GM18526 (cell line): Measurements from ENCODE around the gene ZC3H12C.

Source experiments
- POLR2A ChIP-seq: IDR thresholded peaks from 3 replicates; pipeline ENCODE4 v1.6.1; 2011; ENCODE audit not compliant: insufficient read length; ENCODE audit errors: extremely low read depth

The ZC3H12C gene

DNA sequence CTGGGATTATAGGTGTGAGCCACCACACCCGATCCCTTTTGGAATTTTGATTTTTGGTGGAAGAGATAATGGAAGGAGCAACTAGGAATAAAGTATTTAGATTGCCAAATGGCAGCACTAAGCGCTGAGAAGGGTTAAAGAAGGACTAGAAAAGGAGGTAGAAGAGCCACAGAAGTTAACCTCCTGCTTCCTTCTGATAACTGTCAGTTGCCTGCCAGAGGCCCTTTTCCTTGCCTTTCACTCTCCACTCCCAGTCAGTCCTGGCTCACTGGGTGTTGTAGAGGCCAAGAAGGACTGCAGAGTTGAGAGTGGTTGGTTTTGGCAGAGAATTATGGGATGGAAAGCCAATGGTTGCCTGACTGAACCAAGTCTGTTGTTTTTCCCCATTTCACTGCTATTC lies 19.3 kb downstream of the ZC3H12C start:
- TF ChIP-seq POLR2A, result no peak

DNA sequence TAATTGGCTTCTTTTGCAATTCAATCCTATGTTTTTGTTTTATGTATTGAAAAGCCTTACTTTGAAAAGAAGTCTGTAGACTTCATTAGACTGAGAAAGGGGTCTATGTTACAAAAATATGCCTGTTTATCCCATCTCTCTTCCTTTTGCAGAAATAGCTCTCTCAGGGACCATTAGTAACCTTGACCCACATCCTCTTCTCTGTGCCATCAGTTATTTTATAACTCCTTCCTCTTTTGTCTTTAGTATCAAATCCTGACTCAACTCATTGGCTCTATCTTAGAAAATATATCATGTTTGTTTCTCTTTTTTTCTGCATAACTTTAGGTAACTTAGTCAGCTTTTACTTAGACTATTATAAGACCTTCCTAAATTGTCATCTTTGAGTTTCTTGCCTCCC lies 20.3 kb downstream of the ZC3H12C start:
- no peak for TF ChIP-seq POLR2A

DNA sequence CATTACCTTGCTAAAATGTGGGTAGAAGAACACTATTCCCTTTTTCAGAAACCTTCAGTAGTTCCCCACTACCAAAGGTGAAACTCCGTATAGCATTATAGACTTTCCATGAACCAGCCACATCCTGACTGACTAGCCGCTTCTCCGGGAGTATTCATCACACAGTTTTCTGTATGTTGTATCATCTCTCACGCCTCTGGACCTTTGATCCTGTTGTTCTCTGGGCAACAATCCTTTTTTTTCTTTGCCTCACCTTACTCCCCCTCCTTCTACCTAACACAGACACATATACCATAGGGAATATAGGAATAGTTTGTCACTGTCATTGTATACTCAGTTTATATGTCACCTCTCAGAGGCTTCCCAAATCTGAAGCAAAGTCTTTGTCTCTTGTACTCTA lies 20.8 kb downstream of the ZC3H12C start:
- TF ChIP-seq POLR2A, result no peak

DNA sequence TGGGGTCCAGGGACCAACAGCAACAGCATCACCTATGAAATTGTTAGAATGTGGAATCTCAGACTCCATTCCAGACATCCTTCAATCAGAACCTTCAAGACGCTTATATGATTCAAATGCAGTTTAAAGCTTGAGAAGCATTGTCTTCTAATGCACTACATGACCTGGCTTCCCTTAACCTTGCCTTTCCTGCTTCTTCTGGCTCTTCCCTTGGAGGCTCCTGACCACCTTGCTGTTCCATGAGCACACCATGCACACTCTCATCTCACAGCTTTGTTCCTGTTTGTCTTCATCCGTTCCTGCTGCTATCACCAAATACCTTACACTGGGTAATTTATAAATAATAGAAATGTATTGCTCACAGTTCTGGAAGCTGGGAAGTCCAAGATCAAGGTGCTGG lies 26.1 kb downstream of the ZC3H12C start:
- TF ChIP-seq POLR2A, result no peak

DNA sequence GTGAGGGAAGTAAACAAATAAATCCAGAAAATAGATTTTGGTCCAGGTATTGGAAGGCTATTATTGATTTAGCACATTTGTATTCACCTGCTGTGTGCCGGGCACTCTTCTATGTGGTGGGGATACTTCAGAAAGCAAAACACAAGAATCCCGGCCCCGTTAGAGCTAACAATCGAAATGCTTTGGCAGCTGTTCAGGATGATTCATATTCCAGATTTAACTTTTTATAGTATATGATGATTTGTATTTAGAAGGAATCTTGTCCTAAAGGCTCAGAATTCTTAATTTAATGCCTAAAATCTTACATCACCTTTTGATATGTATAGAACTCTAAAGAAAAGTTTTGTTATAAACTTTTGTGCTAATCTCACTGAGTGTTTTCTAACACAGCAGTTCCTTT lies 28.0 kb downstream of the ZC3H12C start:
- no peak for TF ChIP-seq POLR2A

DNA sequence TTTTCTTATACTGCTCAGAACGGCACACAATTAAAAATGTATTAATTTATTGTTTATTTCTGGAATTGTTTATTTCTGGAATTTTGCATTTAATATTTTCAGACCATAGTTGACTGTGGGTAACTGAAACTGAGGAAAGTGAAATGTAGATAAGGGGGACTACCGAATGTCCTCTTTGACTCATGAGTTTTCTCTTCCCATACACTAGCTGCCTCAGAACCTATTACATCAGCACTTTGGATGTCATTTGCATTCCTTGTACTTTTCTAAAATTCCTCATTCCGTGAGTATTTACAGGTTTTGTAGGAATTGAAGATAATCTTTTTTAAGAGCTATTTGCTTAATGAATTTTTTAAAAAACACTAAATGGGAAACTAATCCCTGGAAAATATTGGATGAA lies 29.8 kb downstream of the ZC3H12C start:
- no peak for TF ChIP-seq POLR2A

DNA sequence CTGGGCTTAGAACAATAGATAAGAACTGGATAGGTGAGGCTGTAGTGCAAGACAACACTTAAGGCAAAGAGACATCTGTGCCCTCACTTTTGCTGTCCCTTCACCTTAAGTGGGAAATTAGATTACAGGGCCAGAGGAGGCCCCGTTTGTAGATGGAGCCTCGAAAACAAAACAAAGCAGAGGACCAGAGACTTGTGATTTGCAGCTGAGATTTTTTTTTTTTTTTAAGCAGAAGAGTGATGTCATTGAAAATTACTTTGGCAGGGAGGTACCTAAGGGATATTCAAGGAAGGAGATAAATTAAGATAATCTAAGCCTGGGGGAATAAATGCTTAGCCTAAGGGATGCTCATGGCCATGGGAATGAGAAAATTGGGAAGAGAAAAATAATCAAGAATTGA lies 31.4 kb downstream of the ZC3H12C start:
- TF ChIP-seq POLR2A, result no peak

DNA sequence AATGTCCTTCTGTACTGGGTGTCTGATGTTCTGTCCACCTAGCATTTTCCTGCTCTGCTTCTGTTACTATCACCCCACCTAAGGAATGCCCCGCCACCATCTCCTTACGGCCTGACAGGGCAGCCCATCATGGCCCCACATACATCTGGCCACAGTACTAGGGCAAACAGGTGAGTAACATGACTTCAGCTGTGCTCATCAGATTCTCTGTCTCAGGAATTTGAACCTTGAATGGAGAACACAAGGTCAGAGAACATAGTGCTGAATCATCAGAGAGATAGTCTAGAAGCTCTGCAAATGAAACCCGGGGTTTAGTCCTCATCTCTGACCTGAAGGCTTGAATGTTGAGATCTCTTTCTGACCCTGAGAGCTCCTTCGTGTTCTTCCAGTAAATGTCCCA lies 32.4 kb downstream of the ZC3H12C start:
- TF ChIP-seq POLR2A, result no peak

DNA sequence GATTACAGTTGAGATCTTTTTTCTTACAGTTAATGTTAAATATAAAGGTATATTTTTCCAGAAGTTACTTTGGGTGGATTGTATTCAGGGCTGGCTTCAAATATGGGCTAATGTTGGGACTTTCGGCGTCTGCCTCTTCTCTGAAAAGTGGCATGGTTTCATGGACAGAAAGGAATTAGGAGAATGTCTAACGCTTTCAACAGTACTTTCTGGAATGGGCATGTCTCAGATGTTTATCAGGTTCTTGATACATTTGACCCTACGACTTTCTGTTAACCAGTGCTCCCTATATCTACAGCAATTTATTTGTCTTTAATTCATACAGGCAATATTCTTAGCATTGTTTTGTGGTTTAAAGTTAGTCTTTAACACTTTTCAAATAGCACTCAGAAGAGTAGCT lies 33.7 kb downstream of the ZC3H12C start:
- TF ChIP-seq POLR2A, result no peak

DNA sequence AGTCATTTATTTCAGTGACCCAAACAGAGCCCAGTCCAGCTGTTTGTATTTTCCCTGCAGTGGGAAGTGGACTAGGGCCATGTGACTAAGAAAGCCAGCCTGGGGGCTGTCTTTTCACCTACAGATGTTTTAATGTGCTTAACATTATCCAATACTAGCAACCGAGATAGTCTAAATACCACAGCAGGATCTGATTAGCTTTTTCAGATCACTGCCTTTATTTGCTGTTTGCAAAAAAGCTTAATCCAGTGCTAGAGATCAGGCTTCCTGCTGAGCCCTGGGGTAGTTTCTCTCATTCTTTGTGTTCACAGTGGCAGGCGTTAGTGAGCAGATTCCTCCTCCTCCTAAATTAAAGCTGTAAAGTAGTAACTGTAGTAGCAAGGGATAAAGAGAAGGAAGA lies 35.0 kb downstream of the ZC3H12C start:
- TF ChIP-seq POLR2A, result no peak

DNA sequence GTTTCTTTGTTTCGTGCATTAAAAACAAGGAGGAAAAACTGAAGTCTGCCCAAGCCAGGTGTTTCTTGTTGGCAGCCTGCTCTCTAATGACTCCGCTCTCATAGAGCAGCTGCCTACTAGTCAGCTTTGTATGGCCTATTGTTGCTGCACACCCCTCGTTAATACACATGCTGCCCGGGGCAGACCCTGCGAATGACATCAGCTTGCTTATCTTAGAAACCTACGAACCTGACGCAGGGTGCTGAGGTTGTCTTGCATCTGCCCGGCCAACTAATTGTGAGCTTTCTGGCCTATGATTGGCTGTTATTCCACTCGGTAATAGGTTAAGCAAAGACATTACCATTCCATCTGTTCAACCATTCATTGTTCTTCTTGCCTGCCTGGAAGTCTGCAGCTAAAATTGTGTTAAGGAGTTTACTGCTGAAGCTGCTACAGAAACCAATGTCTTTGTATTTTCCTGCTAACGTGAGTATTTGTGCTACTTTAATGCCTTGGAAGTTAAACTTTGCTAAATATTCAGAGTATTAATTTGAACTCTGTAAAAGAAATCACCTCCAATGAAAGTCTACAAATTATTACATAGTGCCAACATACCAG lies 37.5 kb downstream of the ZC3H12C start:
- no peak for TF ChIP-seq POLR2A

DNA sequence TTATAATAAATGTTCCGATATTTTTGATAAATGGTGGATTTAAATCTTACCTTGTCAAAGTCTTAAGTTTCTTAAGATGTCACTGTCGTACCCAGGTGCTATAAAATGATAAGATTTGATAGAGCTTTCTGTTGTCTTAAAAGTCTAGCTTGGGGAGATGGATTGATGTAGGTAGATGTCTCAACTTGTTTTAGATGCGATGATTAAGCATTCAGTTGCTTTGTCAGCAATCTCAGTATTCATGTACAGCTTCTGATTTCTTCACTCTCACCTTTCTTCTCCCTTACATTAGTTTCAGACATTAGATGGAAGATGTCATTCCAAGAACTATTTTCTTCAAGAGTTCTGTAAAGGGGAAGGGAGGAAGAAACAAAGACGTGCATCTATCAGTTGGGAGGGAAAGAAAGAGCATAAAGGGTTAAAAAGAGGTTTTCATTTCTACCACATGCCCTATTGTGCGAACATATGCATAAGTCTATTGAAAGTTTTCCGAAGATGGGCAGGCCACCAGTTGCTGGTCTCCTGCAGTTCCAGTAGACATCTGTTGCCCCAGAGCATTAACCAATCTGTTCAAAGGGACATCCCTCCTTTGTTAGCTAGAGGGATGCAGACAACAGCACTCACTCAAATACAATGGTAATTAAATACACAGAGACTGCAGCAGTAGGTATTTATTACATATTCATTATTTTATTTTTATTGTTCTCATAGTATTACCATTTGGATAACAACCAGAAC lies 38.4 kb downstream of the ZC3H12C start:
- no peak for TF ChIP-seq POLR2A

DNA sequence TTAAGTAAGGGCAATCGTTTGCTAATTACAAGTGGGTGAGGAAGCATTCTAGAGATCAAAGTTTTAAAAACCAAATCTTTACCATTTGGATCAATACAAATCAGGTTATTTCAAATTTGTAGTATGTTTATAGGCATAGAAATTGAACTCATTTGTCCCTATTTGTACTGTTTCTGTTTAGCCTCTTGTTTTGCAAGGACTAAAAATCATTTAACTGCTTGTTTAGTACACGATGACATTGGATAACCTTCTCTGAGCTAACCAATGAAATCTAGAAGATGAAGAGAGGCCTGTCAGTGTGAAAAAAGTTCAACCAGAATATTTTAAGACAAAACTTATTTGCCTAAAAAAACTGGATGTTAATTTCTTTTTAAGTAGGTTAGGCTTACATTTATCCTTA lies 40.0 kb downstream of the ZC3H12C start:
- TF ChIP-seq POLR2A, result no peak

DNA sequence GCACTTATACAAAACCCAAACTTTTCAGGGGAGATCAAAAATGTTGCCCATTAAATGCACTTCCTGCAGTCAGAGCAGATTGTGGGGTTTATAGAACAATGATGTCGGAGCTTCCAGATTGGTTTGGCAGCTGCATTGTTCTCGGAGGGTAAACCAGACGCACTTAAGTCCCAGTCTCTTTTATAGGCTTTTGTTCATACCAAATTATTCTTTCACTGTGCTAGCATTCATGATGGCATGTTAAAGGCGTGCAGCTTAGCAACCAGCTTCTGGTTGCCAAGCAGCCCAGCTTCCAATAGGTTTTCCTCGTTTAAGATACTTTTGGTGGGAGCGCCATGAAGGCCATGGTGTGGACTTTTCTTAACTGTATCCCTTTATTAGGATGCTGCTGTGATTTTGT lies 40.9 kb downstream of the ZC3H12C start:
- no peak for TF ChIP-seq POLR2A

DNA sequence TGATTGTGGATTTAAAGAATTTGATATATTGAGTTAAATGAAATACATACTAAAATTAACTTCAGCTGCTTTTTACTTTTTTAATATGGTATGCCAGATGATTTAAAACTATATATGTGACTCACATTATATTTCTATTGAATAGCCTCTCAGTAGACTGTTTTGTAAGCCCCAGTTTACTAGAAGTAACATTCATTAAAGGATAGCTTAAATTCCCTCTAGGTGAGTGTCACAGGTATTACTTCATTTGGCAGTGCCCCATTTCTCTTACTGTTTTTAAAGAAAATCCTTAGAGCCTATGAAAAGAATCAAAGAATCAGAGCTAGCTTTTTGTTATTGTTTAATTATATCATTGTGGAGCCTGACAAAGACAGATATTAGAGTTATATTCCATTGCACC lies 48.6 kb downstream of the ZC3H12C start:
- no peak for TF ChIP-seq POLR2A

DNA sequence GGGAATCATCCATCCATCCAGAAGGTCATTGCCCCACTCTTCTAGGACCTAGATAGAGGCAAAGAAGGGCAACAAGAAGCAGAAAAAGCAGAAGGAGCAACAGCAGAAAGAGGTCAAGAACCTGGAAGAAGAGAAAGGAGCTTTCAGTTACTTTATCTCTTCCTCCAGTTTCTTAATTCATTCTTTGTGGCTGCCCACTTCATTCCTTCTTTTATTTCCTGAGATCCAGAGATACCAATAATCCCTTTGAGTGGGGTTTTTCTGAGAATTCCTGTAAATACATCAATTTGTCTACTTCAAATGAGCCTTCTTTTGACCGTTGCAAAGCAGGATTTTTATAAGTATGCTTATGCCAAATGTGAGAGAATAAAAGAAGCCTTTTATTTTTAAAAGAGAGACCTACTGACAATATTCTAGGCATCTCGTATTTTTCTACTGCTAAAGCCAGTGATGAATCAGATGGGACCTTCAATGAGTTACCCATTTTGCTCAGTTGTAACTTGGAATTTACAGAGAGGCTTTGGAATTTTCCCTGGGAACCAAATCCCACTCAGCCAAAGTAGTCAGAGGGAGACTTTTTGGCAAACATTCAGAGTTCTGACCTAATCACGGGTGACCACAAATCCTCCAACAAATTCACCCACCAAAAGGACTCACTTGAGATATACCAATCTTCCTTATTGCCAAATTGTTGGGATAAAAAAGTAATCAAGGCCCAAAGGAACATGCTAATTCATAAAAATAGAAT lies 54.9 kb downstream of the ZC3H12C start:
- TF ChIP-seq POLR2A, result no peak
